RWPE2 (cell line): ENCODE data around the gene MAP2K5.

Source experiments
- ATAC-seq: fragments of 200-7000 bp; cut with Tn5 transposase; 3 replicates; pipeline ENCODE4 v1.9.1; 2021; ENCODE audit warnings: low read depth
- DNase-seq: peaks from one replicate; pipeline ENCODE4 v3.0.0-alpha.2; 2020; ENCODE audit warnings: low spot score
- H3K27ac ChIP-seq: fragments of 450-650 bp; 2 replicates; pipeline ENCODE4 v1.5.1; 2017; ENCODE audit warnings: mild to moderate bottlenecking; ENCODE audit not compliant: poor library complexity, severe bottlenecking
- H3K27me3 ChIP-seq: fragments of 250-450 bp; sonication (Bioruptor Pico); 2 replicates; pipeline ENCODE4 v1.5.1; 2021; ENCODE audit warnings: mild to moderate bottlenecking, moderate library complexity; ENCODE audit not compliant: insufficient read depth, poor library complexity, severe bottlenecking
- H3K36me3 ChIP-seq: fragments of 250-450 bp; sonication (Bioruptor Pico); 2 replicates; pipeline ENCODE4 v1.5.1; 2020; ENCODE audit warnings: low read depth, mild to moderate bottlenecking, moderate library complexity
- H3K4me1 ChIP-seq: fragments of 250-450 bp; sonication (Bioruptor Pico); 2 replicates; pipeline ENCODE4 v1.5.1; 2021; ENCODE audit warnings: mild to moderate bottlenecking, moderate library complexity; ENCODE audit not compliant: insufficient read depth, poor library complexity, severe bottlenecking
- H3K4me3 ChIP-seq: fragments of 250-450 bp; sonication (Bioruptor Pico); 2 replicates; pipeline ENCODE4 v1.5.1; 2021; ENCODE audit warnings: mild to moderate bottlenecking, moderate library complexity; ENCODE audit not compliant: severe bottlenecking
- H3K9me3 ChIP-seq: fragments of 250-450 bp; sonication (Bioruptor Pico); 2 replicates; pipeline ENCODE4 v1.5.1; 2021; ENCODE audit warnings: mild to moderate bottlenecking, moderate library complexity; ENCODE audit not compliant: severe bottlenecking
- CTCF ChIP-seq: fragments of 450-650 bp; IDR thresholded peaks from one replicate; pipeline ENCODE4 v1.5.1; 2017; ENCODE audit warnings: mild to moderate bottlenecking, moderate library complexity; ENCODE audit not compliant: poor library complexity, severe bottlenecking

The MAP2K5 gene

GRCh38 chr15:67593562-67593961, 51.1 kb downstream of the MAP2K5 start:
- H3K27ac ChIP-seq, result no peak overlapping the region
- H3K36me3 ChIP-seq, result peaks cover 28% of the 10 kb centered on the region
- no peak for TF ChIP-seq CTCF
- H3K4me1 ChIP-seq, result no peaks in the 10 kb centered on the region
- DNase-seq, result no peak
- ATAC-seq, result no peak
- no peaks in the 10 kb centered on the region for H3K27me3 ChIP-seq
- no peak overlapping the region for H3K4me3 ChIP-seq
- H3K9me3 ChIP-seq, result no peaks in the 10 kb centered on the region

DNA sequence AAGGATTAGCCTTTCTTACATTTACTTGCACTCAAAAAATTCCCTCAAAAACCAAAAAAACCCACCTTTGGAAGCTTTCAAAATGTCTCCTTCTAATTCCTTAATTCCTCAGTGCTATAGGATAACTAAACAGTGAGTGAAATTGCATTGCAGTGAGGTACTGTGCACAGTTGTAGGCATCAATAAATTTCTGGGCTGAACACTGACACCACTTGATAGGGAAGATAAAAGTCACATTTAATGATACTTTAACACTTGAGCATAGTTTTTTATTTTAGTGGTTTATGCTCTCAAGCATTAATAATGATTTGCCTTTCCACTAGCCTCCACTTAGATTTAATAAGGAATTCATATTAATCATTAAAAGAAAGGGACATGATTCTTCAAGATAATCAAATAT, 52.3 kb downstream of the MAP2K5 start:
- H3K27ac ChIP-seq, result no peak overlapping the region
- no peaks in the 10 kb centered on the region for H3K4me1 ChIP-seq
- no peak overlapping the region for H3K4me3 ChIP-seq
- no peak for ATAC-seq
- H3K27me3 ChIP-seq, result no peaks in the 10 kb centered on the region
- H3K36me3 ChIP-seq, result peaks cover 22% of the 10 kb centered on the region
- DNase-seq, result no peak
- TF ChIP-seq CTCF, result no peak
- H3K9me3 ChIP-seq, result no peaks in the 10 kb centered on the region

- H3K9me3 ChIP-seq, result no peaks in the 10 kb centered on the region
- no peak for TF ChIP-seq CTCF
- no peaks in the 10 kb centered on the region for H3K27me3 ChIP-seq
Measured at GRCh38 chr15:67595572-67595971, 53.1 kb downstream of the MAP2K5 start.

GRCh38 chr15:67601073-67601472, 58.6 kb downstream of the MAP2K5 start:
- no peak for TF ChIP-seq CTCF
- no peaks in the 10 kb centered on the region for H3K4me1 ChIP-seq
- H3K27ac ChIP-seq, result no peak overlapping the region
- 0 out of 2 replicates have a peak, but pooled peaks cover 4% of the 10 kb centered on the region for H3K36me3 ChIP-seq
- no peak overlapping the region for H3K4me3 ChIP-seq
- ATAC-seq (no peak), DNase-seq (no peak)
- no peaks in the 10 kb centered on the region for H3K9me3 ChIP-seq
- H3K27me3 ChIP-seq, result no peaks in the 10 kb centered on the region

More at GRCh38 chr15:67595572-67595971, 53.1 kb downstream of the MAP2K5 start:
- DNase-seq (no peak), ATAC-seq (no peak)
- H3K27ac ChIP-seq, result no peak overlapping the region
- no peak overlapping the region for H3K4me3 ChIP-seq
- peaks cover 21% of the 10 kb centered on the region for H3K36me3 ChIP-seq
- H3K4me1 ChIP-seq, result no peaks in the 10 kb centered on the region

DNA sequence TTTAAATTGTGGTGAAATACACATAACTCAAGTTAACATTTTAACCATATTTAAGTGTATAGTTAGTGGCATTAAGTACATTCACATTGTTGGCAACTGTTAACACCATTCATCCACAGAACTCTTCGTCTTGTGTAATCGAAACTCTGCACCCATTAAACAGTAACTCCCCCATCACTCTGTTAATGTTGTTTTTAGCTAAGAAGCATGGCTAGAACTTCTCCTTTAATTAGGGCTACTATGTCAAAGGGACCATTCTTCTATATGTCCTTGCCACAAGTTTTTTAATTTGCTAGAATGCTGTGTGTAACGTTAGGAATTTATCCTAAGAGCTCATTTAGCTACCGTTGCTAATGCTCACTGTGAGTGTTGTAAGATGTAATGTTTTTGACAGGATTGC, 60.6 kb downstream of the MAP2K5 start:
- no peak overlapping the region for H3K4me3 ChIP-seq
- DNase-seq (no peak), ATAC-seq (no peak)
- no peaks in the 10 kb centered on the region for H3K4me1 ChIP-seq
- no peaks in the 10 kb centered on the region for H3K27me3 ChIP-seq
- H3K27ac ChIP-seq, result no peak overlapping the region
- H3K36me3 ChIP-seq, result no peaks in the 10 kb centered on the region
- no peak for TF ChIP-seq CTCF
- H3K9me3 ChIP-seq, result no peaks in the 10 kb centered on the region
